Panc1 (cell line): ENCODE results near the gene RBM44.

Experiments
- CTCF ChIP-seq: fragments of 450-650 bp; IDR thresholded peaks from 2 replicates; pipeline ENCODE4 v1.5.1; 2017; ENCODE audit warnings: mild to moderate bottlenecking
- POLR2AphosphoS5 ChIP-seq: IDR thresholded peaks from 2 replicates; pipeline ENCODE4 v1.6.1; 2012; ENCODE audit warnings: mild to moderate bottlenecking, low read depth, low read length, moderate library complexity
- REST ChIP-seq, 2 experiments: IDR thresholded peaks; 2 replicates each; pipeline ENCODE4 v1.6.1; 2011 to 2012; ENCODE audit warnings: low read depth in 2 of 2, control low read depth in 1 of 2, low read length in 1 of 2, mild to moderate bottlenecking in 1 of 2, moderate library complexity in 1 of 2; ENCODE audit not compliant: insufficient read depth in 1 of 2
- SIN3A ChIP-seq: IDR thresholded peaks from 2 replicates; pipeline ENCODE4 v1.6.1; 2012; ENCODE audit warnings: low read depth, mild to moderate bottlenecking, low read length, moderate library complexity, borderline replicate concordance; ENCODE audit not compliant: insufficient read depth
- TCF7L2 ChIP-seq: IDR thresholded peaks from 2 replicates; pipeline ENCODE4 v1.6.1; 2011; ENCODE audit warnings: mild to moderate bottlenecking, low read depth, low read length, inconsistent platforms

- TF ChIP-seq CTCF (no peak), REST (IDR thresholded peaks at IDR 0.05; ENCODE audit: insufficient read depth in 1 of 2, low read depth in 2 of 2, low read length in 1 of 2) (no peak), TCF7L2 (no peak), POLR2AphosphoS5 (no peak), SIN3A (no peak)
These were observed 85.4 kb downstream of the RBM44 start for GRCh38 chr2:237883951-237884446.
